GM12878 (cell line): ENCODE measurements around the gene SLC23A2.

ENCODE experiments used
- POLR2A ChIP-seq: IDR thresholded peaks from 2 replicates; pipeline ENCODE4 v1.6.1; 2011; ENCODE audit warnings: low read depth, mild to moderate bottlenecking, low read length
- RB1 ChIP-seq: fragments of 450-650 bp; formaldehyde crosslinking; IDR thresholded peaks from 2 replicates; pipeline ENCODE4 v1.6.1; 2017; ENCODE audit warnings: mild to moderate bottlenecking, borderline replicate concordance

DNA sequence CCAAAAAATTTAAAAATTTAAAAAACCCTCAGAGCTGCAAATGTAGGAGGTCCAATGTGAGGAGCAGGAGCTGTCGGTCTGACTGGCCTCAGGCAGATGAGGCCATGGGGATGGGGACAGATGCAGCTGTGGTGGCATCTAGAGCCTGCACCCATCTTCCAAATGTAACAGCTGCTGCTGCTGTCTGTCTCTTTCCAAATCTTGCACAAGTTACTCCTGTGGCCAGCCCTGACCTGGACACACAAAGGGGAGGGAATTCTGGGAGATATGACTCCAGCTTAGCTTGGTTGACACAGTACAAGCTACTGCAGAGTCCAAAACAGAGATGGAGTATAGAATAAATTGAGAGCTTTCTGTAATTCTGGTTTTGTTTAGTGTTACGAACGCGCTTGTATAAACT is 164.4 kb downstream of the SLC23A2 start:
- TF ChIP-seq POLR2A (no peak), RB1 (no peak)
